K562 (cell line): ENCODE measurements around the gene COL4A1. TPM values are rescaled to one million over a fixed set of nuclear protein-coding genes. Genes with fewer than 3 reads are reported as not detected.

ENCODE experiments used
- ATAC-seq: fragments of 200-7000 bp; cut with Tn5 transposase; 3 replicates; pipeline ENCODE4 v1.9.1; 2020; ENCODE audit warnings: moderate library complexity
- BruUV-seq: library from RNA; stranded (reverse); fragments of 400-500 nt; replicated peaks from 2 replicates; lab custom pipeline; 2021; lab: Mats Ljungman, UMichigan
- CTCF ChIA-PET: fragments of 300-600 bp; formaldehyde crosslinking; extraction: SDS; loops from one replicate; lab custom pipeline; 2021; ENCODE audit warnings: low intra/inter-chr PET ratio; lab: Yijun Ruan, JAX
- POLR2A ChIA-PET: fragments of 300-600, 350-650 bp; sonication (Branson Sonifier 250); formaldehyde crosslinking; extraction: SDS; loops from one replicate; lab custom pipeline; 2021; ENCODE audit warnings: antibody characterized with exemption, inconsistent platforms; lab: Yijun Ruan, JAX
- DNase-seq, 4 experiments: peaks; one replicate each; pipeline versions ENCODE4 v3.0.0 to v3.0.0-alpha.2; 2011 to 2018; ENCODE audit warnings: low spot score in 3 of 4, mixed read lengths in 3 of 4; ENCODE audit errors: extremely low read depth in 1 of 4
- FAIRE-seq: peaks from 2 replicates; lab custom pipeline; 2011; peaks lifted over from hg19 to GRCh38; lab: Jason Lieb, UNC
- H2AFZ ChIP-seq: 2 replicates; pipeline ENCODE4 v1.6.0; 2011; ENCODE audit warnings: low read depth, low read length, control low read depth, inconsistent platforms
- H3K27ac ChIP-seq: fragments of 200-600 bp; 3 replicates; pipeline ENCODE4 v1.8.0; 2011; ENCODE audit warnings: low read depth, mild to moderate bottlenecking, control low read depth, inconsistent platforms, low read length, moderate library complexity, mixed read lengths; ENCODE audit errors: extremely low read depth
- H3K27me3 ChIP-seq, 2 experiments: fragments of 300-600 bp in 1 of 2; 2 replicates in 1 of 2; 3 replicates in 1 of 2; pipeline versions ENCODE4 v1.6.0 to v1.8.0; 2011; ENCODE audit warnings: inconsistent platforms in 2 of 2, low read length in 2 of 2, mild to moderate bottlenecking in 1 of 2, mixed read lengths in 1 of 2, moderate library complexity in 1 of 2; ENCODE audit not compliant: control insufficient read depth in 2 of 2, insufficient read depth in 2 of 2
- H3K36me3 ChIP-seq: fragments of 300-600 bp; 3 replicates; pipeline ENCODE4 v1.8.0; 2011; ENCODE audit warnings: mild to moderate bottlenecking, low read length, inconsistent platforms; ENCODE audit not compliant: control insufficient read depth, insufficient read depth
- H3K4me1 ChIP-seq, 2 experiments: fragments of 200-600 bp in 1 of 2; replicated peaks in 1 of 2; 2 replicates in 1 of 2; 3 replicates in 1 of 2; pipeline versions ENCODE4 v1.5.1 to v1.8.0; 2011; ENCODE audit warnings: inconsistent platforms in 2 of 2, low read length in 2 of 2, mild to moderate bottlenecking in 1 of 2, mixed read lengths in 1 of 2, moderate library complexity in 1 of 2; ENCODE audit not compliant: control insufficient read depth in 2 of 2, insufficient read depth in 2 of 2
- H3K4me2 ChIP-seq: 2 replicates; pipeline ENCODE4 v1.6.1; 2011; ENCODE audit warnings: low read length, control low read depth, inconsistent platforms, mixed read lengths; ENCODE audit not compliant: insufficient read depth
- H3K4me3 ChIP-seq: fragments of 200-600 bp; sonication (generic), shearing (Covaris generic); 2 replicates; pipeline ENCODE4 v1.5.1; 2016; ENCODE audit warnings: control low read depth, inconsistent platforms
- H3K79me2 ChIP-seq: fragments of 200-600 bp; 3 replicates; pipeline ENCODE4 v1.8.0; 2011; ENCODE audit warnings: low read length, inconsistent platforms; ENCODE audit not compliant: control insufficient read depth, insufficient read depth
- H3K9ac ChIP-seq, 2 experiments: 2 replicates each; pipeline versions ENCODE4 v1.6.0 to v1.6.1; 2011; ENCODE audit warnings: low read depth in 2 of 2, low read length in 2 of 2, control low read depth in 1 of 2, inconsistent platforms in 1 of 2, mild to moderate bottlenecking in 1 of 2, mixed read lengths in 1 of 2; ENCODE audit not compliant: insufficient read depth in 1 of 2
- H3K9me1 ChIP-seq: one replicate; pipeline ENCODE4 v1.6.0; 2011; ENCODE audit warnings: inconsistent platforms, mild to moderate bottlenecking, low read length, moderate library complexity; ENCODE audit not compliant: control insufficient read depth, insufficient read depth
- H3K9me3 ChIP-seq: replicated peaks from 2 replicates; pipeline ENCODE4 v1.5.1; 2011; ENCODE audit warnings: low read depth, low read length, inconsistent platforms; ENCODE audit not compliant: control insufficient read depth, insufficient read depth
- H4K20me1 ChIP-seq: replicated peaks from 2 replicates; pipeline ENCODE4 v1.6.1; 2011; ENCODE audit warnings: low read length, inconsistent platforms, mixed read lengths; ENCODE audit not compliant: control insufficient read depth, insufficient read depth
- ATF7 ChIP-seq: fragments of 450-650 bp; IDR thresholded peaks from 2 replicates; pipeline ENCODE4 v1.7.1; 2014; ENCODE audit warnings: mild to moderate bottlenecking, moderate library complexity
- BMI1 ChIP-seq: fragments of 150-350 bp; IDR thresholded peaks from 2 replicates; pipeline ENCODE4 v1.6.1; 2014; ENCODE audit warnings: low read length
- E2F4 ChIP-seq: sonication (generic); formaldehyde crosslinking; IDR thresholded peaks from 2 replicates; pipeline ENCODE4 v1.8.0; 2022; ENCODE audit warnings: mild to moderate bottlenecking, low read depth, missing genetic modification reagents
- ETV6 ChIP-seq, 3 experiments: fragments of 150-350 bp in 1 of 3; sonication (generic) in 1 of 3; formaldehyde crosslinking in 1 of 3; IDR thresholded peaks; 2 replicates each; pipeline versions ENCODE4 v1.6.1 to v1.8.0; 2014 to 2022; ENCODE audit warnings: borderline replicate concordance in 2 of 3, low read depth in 2 of 3, antibody characterized with exemption in 1 of 3, low read length in 1 of 3, mild to moderate bottlenecking in 1 of 3, missing genetic modification reagents in 1 of 3
- NCOA6 ChIP-seq: fragments of 450-650 bp; IDR thresholded peaks from 2 replicates; pipeline ENCODE4 v1.6.1; 2017; ENCODE audit warnings: mild to moderate bottlenecking
- NFATC3 ChIP-seq: fragments of 450-650 bp; IDR thresholded peaks from 2 replicates; pipeline ENCODE4 v1.6.1; 2017; ENCODE audit warnings: mild to moderate bottlenecking
- RNF219 ChIP-seq: fragments of 250-450 bp; sonication (Bioruptor Pico); IDR thresholded peaks from 2 replicates; pipeline ENCODE4 v1.5.0; 2022; ENCODE audit warnings: mild to moderate bottlenecking
- SRSF1 ChIP-seq: fragments of 200-400 bp; formaldehyde crosslinking; IDR thresholded peaks from 2 replicates; pipeline ENCODE4 v1.6.1; 2017; ENCODE audit warnings: mild to moderate bottlenecking, low read depth, low read length, moderate library complexity
- ZNF551 ChIP-seq: fragments of 250-450 bp; sonication (Bioruptor Pico); IDR thresholded peaks from 2 replicates; pipeline ENCODE4 v1.5.0; 2021; ENCODE audit warnings: mild to moderate bottlenecking, moderate library complexity
- ZNF584 ChIP-seq: fragments of 200-800 bp; sonication (Bioruptor generic); IDR thresholded peaks from 2 replicates; pipeline ENCODE4 v1.6.1; 2016; ENCODE audit warnings: low read depth, mild to moderate bottlenecking, missing genetic modification characterization, missing compliant biosample characterization
- WGBS: fragments of 100-300 bp; shearing (Covaris generic); methylation state at CpG from one replicate; pipeline ENCODE4 v1.1.6; 2016; ENCODE audit warnings: low coverage, mixed read lengths; ENCODE audit not compliant: insufficient coverage; ENCODE audit errors: missing lambda C conversion rate; 5-methylcytosine and 5-hydroxymethylcytosine counted together
- in situ Hi-C: fragments of 300-500 bp; cut with MboI; formaldehyde crosslinking; loops from 4 replicates; pipeline ENCODE4 v1.15.0; 2018; ENCODE audit warnings: inconsistent platforms, mixed read lengths
- intact Hi-C: fragments of 100-400 bp; cut with micrococcal nuclease; formaldehyde crosslinking; loops from 2 replicates; pipeline ENCODE4 v1.14.2; 2022
- polyA plus RNA-seq, 8 experiments: library from polyadenylated mRNA; depleted of rRNA in 4 of 8; stranded (reverse) in 5 of 8; unstranded in 3 of 8; fragments of >200 nt; fragmentation: Nextera tagmentation in 2 of 8; fragmentation: Illumina TruSeq in 1 of 8; extraction: Ambion mirVana in 2 of 8; extraction: Trizol in 1 of 8; gene quantifications; 2 replicates each; pipeline versions ENCODE4 v1.2.1 to v1.2.3, GENCODE V29; 2011 to 2014; ENCODE audit warnings: inconsistent platforms in 1 of 8, missing spikeins in 1 of 8
- total RNA-seq, 7 experiments: library from RNA; depleted of rRNA in 6 of 7; stranded (reverse); fragments of >200 nt in 6 of 7; fragmentation: Illumina TruSeq in 2 of 7; extraction: Trizol in 2 of 7; gene quantifications; 2 replicates each; pipeline versions ENCODE4 v1.2.1 to v1.2.3, GENCODE V29; 2011 to 2021; ENCODE audit warnings: low replicate concordance in 1 of 7
- TF ChIP-seq, protein P1 (sequence below): fragments of 200-800 bp; sonication (Bioruptor generic); IDR thresholded peaks from 2 replicates; pipeline ENCODE4 v1.6.1; 2017; ENCODE audit warnings: missing genetic modification characterization, missing compliant biosample characterization
- TF ChIP-seq, protein P2 (sequence below): sonication (generic); formaldehyde crosslinking; IDR thresholded peaks from 2 replicates; pipeline ENCODE4 v1.4.0; 2020; ENCODE audit warnings: mild to moderate bottlenecking, missing genetic modification reagents
- TF ChIP-seq, protein P3 (sequence below), 2 experiments: IDR thresholded peaks; 2 replicates each; pipeline ENCODE4 v1.6.1; 2012; ENCODE audit warnings: improper control_type of control experiment in 2 of 2, low read depth in 2 of 2, low read length in 2 of 2, borderline replicate concordance in 1 of 2

COL4A1 gene
- total and polyA plus RNA-seq, 9 of the 15 experiments (the other 6 are each of a cell fraction or from before 2014, with no cell fraction given), result 0.35 TPM; not detected in 8

DNA sequence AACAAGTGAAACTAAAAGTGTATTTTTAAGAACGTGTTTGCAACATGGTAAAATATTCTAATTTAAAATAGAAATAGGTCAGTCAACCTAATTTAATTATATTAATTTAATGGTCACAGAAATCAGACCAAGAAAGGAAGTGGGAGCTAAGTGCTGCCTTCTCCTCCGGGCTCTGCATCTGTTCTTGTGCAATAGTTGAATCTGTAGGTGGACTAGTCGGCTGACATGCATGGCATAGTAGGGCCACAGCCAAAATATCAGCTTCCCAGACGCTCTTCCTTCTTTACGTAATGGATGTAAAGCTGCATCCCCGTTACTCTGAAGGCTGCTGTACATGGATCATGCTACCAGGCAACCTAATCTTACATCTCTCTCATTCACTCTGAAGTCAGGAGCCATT is 47.3 kb downstream of the COL4A1 start:
- H3K36me3 ChIP-seq, result no peaks in the 10 kb centered on the region
- H3K9me3 ChIP-seq, result no peaks in the 10 kb centered on the region
- no peaks in the 10 kb centered on the region for H3K4me1 ChIP-seq
- intact Hi-C loops, result no loop called here
- ATAC-seq (no peak), DNase-seq (no peak), FAIRE-seq (no peak)
- in situ Hi-C loops, result no loop called here
- no peak overlapping the region for H3K4me3 ChIP-seq
- no peak overlapping the region for H3K9ac ChIP-seq
- H3K4me2 ChIP-seq, result no peak overlapping the region
- no peaks in the 10 kb centered on the region for H3K9me1 ChIP-seq
- no peak overlapping the region for H2AFZ ChIP-seq
- peaks cover 2 to 25% of the 10 kb centered on the region in 2 experiments; a peak in 3 of 5 replicates for H3K27me3 ChIP-seq
- no peaks in the 10 kb centered on the region for H3K79me2 ChIP-seq
- no TSS peak for BruUV-seq
- H3K27ac ChIP-seq, result no peak overlapping the region
- WGBS, result 2% methylated on average over 6 of the region's 6 CpGs
- H4K20me1 ChIP-seq, result no peaks in the 10 kb centered on the region
- ChIA-PET POLR2A (no interaction called here), CTCF (no interaction called here)
- TF ChIP-seq, protein P1, sequence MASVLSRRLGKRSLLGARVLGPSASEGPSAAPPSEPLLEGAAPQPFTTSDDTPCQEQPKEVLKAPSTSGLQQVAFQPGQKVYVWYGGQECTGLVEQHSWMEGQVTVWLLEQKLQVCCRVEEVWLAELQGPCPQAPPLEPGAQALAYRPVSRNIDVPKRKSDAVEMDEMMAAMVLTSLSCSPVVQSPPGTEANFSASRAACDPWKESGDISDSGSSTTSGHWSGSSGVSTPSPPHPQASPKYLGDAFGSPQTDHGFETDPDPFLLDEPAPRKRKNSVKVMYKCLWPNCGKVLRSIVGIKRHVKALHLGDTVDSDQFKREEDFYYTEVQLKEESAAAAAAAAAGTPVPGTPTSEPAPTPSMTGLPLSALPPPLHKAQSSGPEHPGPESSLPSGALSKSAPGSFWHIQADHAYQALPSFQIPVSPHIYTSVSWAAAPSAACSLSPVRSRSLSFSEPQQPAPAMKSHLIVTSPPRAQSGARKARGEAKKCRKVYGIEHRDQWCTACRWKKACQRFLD (CRISPR knock-in tag), result no peak
- TF ChIP-seq ZNF551 (no peak), SRSF1 (no peak), NCOA6 (no peak), NFATC3 (no peak), ZNF584 (CRISPR knock-in tag) (no peak), ATF7 (no peak), ETV6 (IDR thresholded peaks at IDR 0.05; ENCODE audit: borderline replicate concordance in 1 of 2, low read depth in 2 of 2, low read length in 1 of 2) (no peak), ETV6 (CRISPR knock-in tag; IDR thresholded peaks at IDR 0.05; ENCODE audit: borderline replicate concordance) (no peak), E2F4 (CRISPR knock-in tag) (no peak), BMI1 (no peak), RNF219 (CRISPR knock-in tag) (no peak)
- TF ChIP-seq, protein P2, sequence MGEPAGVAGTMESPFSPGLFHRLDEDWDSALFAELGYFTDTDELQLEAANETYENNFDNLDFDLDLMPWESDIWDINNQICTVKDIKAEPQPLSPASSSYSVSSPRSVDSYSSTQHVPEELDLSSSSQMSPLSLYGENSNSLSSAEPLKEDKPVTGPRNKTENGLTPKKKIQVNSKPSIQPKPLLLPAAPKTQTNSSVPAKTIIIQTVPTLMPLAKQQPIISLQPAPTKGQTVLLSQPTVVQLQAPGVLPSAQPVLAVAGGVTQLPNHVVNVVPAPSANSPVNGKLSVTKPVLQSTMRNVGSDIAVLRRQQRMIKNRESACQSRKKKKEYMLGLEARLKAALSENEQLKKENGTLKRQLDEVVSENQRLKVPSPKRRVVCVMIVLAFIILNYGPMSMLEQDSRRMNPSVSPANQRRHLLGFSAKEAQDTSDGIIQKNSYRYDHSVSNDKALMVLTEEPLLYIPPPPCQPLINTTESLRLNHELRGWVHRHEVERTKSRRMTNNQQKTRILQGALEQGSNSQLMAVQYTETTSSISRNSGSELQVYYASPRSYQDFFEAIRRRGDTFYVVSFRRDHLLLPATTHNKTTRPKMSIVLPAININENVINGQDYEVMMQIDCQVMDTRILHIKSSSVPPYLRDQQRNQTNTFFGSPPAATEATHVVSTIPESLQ (CRISPR knock-in tag), result no peak
- TF ChIP-seq, protein P3, sequence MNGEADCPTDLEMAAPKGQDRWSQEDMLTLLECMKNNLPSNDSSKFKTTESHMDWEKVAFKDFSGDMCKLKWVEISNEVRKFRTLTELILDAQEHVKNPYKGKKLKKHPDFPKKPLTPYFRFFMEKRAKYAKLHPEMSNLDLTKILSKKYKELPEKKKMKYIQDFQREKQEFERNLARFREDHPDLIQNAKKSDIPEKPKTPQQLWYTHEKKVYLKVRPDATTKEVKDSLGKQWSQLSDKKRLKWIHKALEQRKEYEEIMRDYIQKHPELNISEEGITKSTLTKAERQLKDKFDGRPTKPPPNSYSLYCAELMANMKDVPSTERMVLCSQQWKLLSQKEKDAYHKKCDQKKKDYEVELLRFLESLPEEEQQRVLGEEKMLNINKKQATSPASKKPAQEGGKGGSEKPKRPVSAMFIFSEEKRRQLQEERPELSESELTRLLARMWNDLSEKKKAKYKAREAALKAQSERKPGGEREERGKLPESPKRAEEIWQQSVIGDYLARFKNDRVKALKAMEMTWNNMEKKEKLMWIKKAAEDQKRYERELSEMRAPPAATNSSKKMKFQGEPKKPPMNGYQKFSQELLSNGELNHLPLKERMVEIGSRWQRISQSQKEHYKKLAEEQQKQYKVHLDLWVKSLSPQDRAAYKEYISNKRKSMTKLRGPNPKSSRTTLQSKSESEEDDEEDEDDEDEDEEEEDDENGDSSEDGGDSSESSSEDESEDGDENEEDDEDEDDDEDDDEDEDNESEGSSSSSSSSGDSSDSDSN (IDR thresholded peaks at IDR 0.05; ENCODE audit: borderline replicate concordance in 1 of 2, low read depth in 2 of 2, low read length in 2 of 2), result no peak
